GM23248 (cell line): ENCODE data around the gene CFAP210. TPM values are rescaled to one million over a fixed set of nuclear protein-coding genes. Genes with fewer than 3 reads are reported as not detected.

Experiments
- DNase-seq: peaks from one replicate; pipeline ENCODE4 v3.0.0-alpha.2; 2015
- H2AFZ ChIP-seq: fragments of 200-600 bp; sonication (generic); 2 replicates; pipeline ENCODE4 v1.6.1; 2016; ENCODE audit warnings: antibody characterized with exemption
- H3F3A ChIP-seq: fragments of 200-600 bp; sonication (generic); 2 replicates; pipeline ENCODE4 v1.6.1; 2016; ENCODE audit warnings: mild to moderate bottlenecking, antibody characterized with exemption, mixed run types; ENCODE audit not compliant: insufficient read depth
- H3K27ac ChIP-seq: fragments of 200-600 bp; sonication (generic); 2 replicates; pipeline ENCODE4 v1.5.1; 2016; ENCODE audit warnings: mild to moderate bottlenecking
- H3K27me3 ChIP-seq: fragments of 200-600 bp; sonication (generic); replicated peaks from 2 replicates; pipeline ENCODE4 v1.6.1; 2016; ENCODE audit warnings: mild to moderate bottlenecking; ENCODE audit not compliant: insufficient read depth
- H3K36me3 ChIP-seq: fragments of 200-600 bp; sonication (generic); 2 replicates; pipeline ENCODE4 v1.6.1; 2016; ENCODE audit warnings: low read depth, mild to moderate bottlenecking
- H3K4me1 ChIP-seq: fragments of 200-600 bp; sonication (generic); 2 replicates; pipeline ENCODE4 v1.6.1; 2016; ENCODE audit warnings: mild to moderate bottlenecking; ENCODE audit not compliant: insufficient read depth
- H3K4me2 ChIP-seq: fragments of 200-600 bp; sonication (generic); one replicate; pipeline ENCODE4 v1.6.1; 2016; ENCODE audit warnings: mild to moderate bottlenecking; ENCODE audit not compliant: unreplicated experiment
- H3K4me3 ChIP-seq: fragments of 200-600 bp; sonication (generic); 2 replicates; pipeline ENCODE4 v1.5.1; 2016; ENCODE audit warnings: mild to moderate bottlenecking
- H3K79me2 ChIP-seq: fragments of 200-600 bp; sonication (generic); 2 replicates; pipeline ENCODE4 v1.6.1; 2016; ENCODE audit warnings: mild to moderate bottlenecking; ENCODE audit not compliant: insufficient read depth
- H3K9ac ChIP-seq: fragments of 200-600 bp; sonication (generic); 2 replicates; pipeline ENCODE4 v1.6.1; 2016; ENCODE audit warnings: mild to moderate bottlenecking
- H3K9me2 ChIP-seq: fragments of 200-600 bp; sonication (generic); 2 replicates; pipeline ENCODE4 v1.6.1; 2016; ENCODE audit warnings: mixed run types, mild to moderate bottlenecking, moderate library complexity; ENCODE audit not compliant: insufficient read depth
- H3K9me3 ChIP-seq: fragments of 200-600 bp; sonication (generic); one replicate; pipeline ENCODE4 v1.6.1; 2017; ENCODE audit warnings: low read depth
- H4K20me1 ChIP-seq: fragments of 200-600 bp; sonication (generic); 2 replicates; pipeline ENCODE4 v1.6.0; 2016; ENCODE audit not compliant: insufficient read depth
- EZH2 ChIP-seq: fragments of 200-600 bp; sonication (generic); IDR thresholded peaks from 2 replicates; pipeline ENCODE4 v1.6.1; 2018; ENCODE audit warnings: antibody characterized with exemption, mild to moderate bottlenecking; ENCODE audit not compliant: insufficient read depth, poor library complexity, severe bottlenecking
- EZH2phosphoT487 ChIP-seq: fragments of 200-600 bp; sonication (generic); IDR thresholded peaks from 2 replicates; pipeline ENCODE4 v1.6.1; 2018; ENCODE audit warnings: antibody characterized with exemption, moderate library complexity, mild to moderate bottlenecking, low read depth; ENCODE audit not compliant: insufficient read depth
- WGBS, 2 experiments: methylation state at CpG; one replicate each; pipeline ENCODE4 v1.1.6; 2015 to 2017; ENCODE audit warnings: low lambda C conversion rate in 2 of 2, low coverage in 1 of 2; ENCODE audit errors: missing lambda C conversion rate in 2 of 2; 5-methylcytosine and 5-hydroxymethylcytosine counted together
- in situ Hi-C: fragments of 300-500 bp; cut with MboI; formaldehyde crosslinking; loops from 2 replicates; pipeline ENCODE4 v1.15.0; 2020
- polyA plus RNA-seq: library from polyadenylated mRNA; unstranded; fragments of >200 nt; fragmentation: Nextera tagmentation; extraction: Ambion mirVana; gene quantifications from 2 replicates; pipeline ENCODE4 v1.2.1, GENCODE V29; 2016
- total RNA-seq: library from RNA; depleted of rRNA; stranded (reverse); fragments of >200 nt; shearing (Covaris generic); gene quantifications from 2 replicates; pipeline ENCODE4 v1.2.3, GENCODE V29; 2014

The CFAP210 gene
- total and polyA plus RNA-seq, 2 experiments from 2014 or later: 0.11 TPM; not detected in 1

DNA sequence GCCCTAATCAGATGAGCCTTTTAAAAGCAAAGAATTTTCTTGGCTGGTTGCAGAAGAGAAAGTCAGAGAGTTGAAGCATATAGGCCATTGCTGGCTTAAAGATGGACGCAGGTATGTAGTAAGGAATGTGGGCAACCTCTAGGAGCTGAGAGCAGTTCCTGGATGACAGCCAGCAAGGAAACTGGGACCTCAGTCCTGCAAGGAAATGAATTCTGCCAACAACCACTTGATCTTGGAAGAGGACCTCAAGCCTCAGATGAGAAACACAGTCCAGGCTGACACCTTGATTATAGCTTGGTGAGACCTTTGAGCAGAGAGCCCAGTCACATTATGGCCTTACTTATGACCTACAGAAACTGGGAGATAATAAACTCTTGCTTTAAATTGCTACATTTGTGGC, 15.8 kb upstream of the CFAP210 start:
- Histone ChIP-seq H3K79me2 (no peaks in the 10 kb centered on the region), H4K20me1 (no peaks in the 10 kb centered on the region; the same call in 1 of the 2 replicates), H3K4me3 (no peak overlapping the region), H3K36me3 (no peaks in the 10 kb centered on the region), H3K4me2 (no peak overlapping the region), H3K27me3 (no peaks in the 10 kb centered on the region), H3F3A (no peaks in the 10 kb centered on the region), H3K9ac (no peak overlapping the region), H3K27ac (no peak overlapping the region), H3K4me1 (peaks cover 2% of the 10 kb centered on the region; the same call in 1 of the 2 replicates), H3K9me3 (no peaks in the 10 kb centered on the region), H3K9me2 (no peaks in the 10 kb centered on the region), H2AFZ (no peak overlapping the region)
- WGBS, 2 experiments: 83 to 95% methylated on average over 1 of the region's 1 CpG
- TF ChIP-seq EZH2phosphoT487 (no peak), EZH2 (no peak)
- in situ Hi-C loops: no loop called here
- DNase-seq: no peak

DNA sequence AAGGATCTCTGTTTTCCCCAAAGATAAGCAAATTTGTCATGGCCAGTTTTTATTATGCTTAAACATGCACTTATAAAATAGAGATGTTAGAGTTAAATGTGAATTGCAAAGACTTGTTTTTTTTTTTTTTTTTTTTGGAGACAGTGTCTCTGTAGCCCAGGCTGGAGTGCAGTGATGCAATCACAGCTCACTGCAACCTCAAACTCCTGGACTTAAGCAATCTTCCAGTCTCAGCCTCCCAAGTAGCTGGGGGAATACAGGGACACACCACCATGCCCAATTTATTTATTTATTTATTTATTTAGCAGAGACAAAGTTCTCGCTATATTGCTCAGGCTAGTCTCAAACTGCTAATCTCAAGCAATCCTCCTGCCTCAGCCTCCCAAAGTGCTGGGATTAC, 15.1 kb upstream of the CFAP210 start:
- Histone ChIP-seq H3K9ac (no peak overlapping the region), H3K4me1 (no peaks in the 10 kb centered on the region), H4K20me1 (no peaks in the 10 kb centered on the region; the same call in 1 of the 2 replicates), H3K4me3 (no peak overlapping the region), H3K4me2 (no peak overlapping the region), H3K27me3 (no peaks in the 10 kb centered on the region), H3K27ac (no peak overlapping the region), H3K79me2 (no peaks in the 10 kb centered on the region), H3F3A (no peaks in the 10 kb centered on the region), H2AFZ (no peak overlapping the region), H3K9me3 (no peaks in the 10 kb centered on the region), H3K36me3 (no peaks in the 10 kb centered on the region), H3K9me2 (no peaks in the 10 kb centered on the region)
- TF ChIP-seq EZH2phosphoT487 (no peak), EZH2 (no peak)
- no peak for DNase-seq
- in situ Hi-C loops: no loop called here
- WGBS, 2 experiments: 95 to 97% methylated on average over 1 of the region's 1 CpG

GRCh38 chr2:169707626-169708025, 13.4 kb upstream of the CFAP210 start:
- Histone ChIP-seq H3F3A (no peaks in the 10 kb centered on the region), H3K27me3 (no peaks in the 10 kb centered on the region), H3K36me3 (no peaks in the 10 kb centered on the region), H2AFZ (no peak overlapping the region), H3K79me2 (no peaks in the 10 kb centered on the region), H3K4me3 (no peak overlapping the region), H4K20me1 (no peaks in the 10 kb centered on the region; the same call in 1 of the 2 replicates), H3K9me3 (no peaks in the 10 kb centered on the region), H3K9ac (no peak overlapping the region), H3K4me2 (no peak overlapping the region), H3K4me1 (no peaks in the 10 kb centered on the region), H3K9me2 (no peaks in the 10 kb centered on the region), H3K27ac (no peak overlapping the region)
- in situ Hi-C loops: no loop called here
- DNase-seq: no peak
- no peak for TF ChIP-seq EZH2
- TF ChIP-seq EZH2phosphoT487: no peak
- 90 to 96% methylated on average over 2 of the region's 2 CpGs for WGBS, 2 experiments

DNA sequence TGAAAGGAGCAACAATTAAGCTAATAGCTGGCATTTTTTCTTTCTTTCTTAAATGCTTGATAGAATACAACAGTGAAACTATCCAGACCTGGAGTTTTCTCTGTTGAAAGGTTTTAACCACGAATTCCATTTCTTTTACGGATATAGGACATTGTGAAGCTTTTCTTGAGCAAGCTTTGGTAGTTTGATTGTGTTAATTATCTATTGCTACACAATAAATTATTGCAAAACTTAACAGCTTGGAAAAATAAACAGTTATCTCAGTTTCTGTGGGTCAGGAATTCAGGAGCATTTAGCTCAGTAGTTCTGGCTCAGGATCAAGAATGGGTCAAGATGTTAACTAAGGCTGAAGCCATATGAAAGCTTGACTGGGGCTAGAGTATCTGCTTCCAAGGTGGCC, 11.7 kb upstream of the CFAP210 start:
- no peaks in the 10 kb centered on the region for H3K9me2 ChIP-seq
- DNase-seq: peak; percentile 22
- H3K36me3 ChIP-seq: no peaks in the 10 kb centered on the region
- H3K9me3 ChIP-seq: no peaks in the 10 kb centered on the region
- H3K4me2 ChIP-seq: no peak overlapping the region
- TF ChIP-seq EZH2 (no peak), EZH2phosphoT487 (no peak)
- no peaks in the 10 kb centered on the region for H3K79me2 ChIP-seq
- H3K4me1 ChIP-seq: no peaks in the 10 kb centered on the region
- H3K27ac ChIP-seq: no peak overlapping the region
- no peaks in the 10 kb centered on the region; the same call in 1 of the 2 replicates for H4K20me1 ChIP-seq
- H3F3A ChIP-seq: no peaks in the 10 kb centered on the region
- H2AFZ ChIP-seq: no peak overlapping the region
- no peak overlapping the region for H3K9ac ChIP-seq
- in situ Hi-C loops: no loop called here
- 10 to 11% methylated on average over 2 of the region's 2 CpGs for WGBS, 2 experiments
- no peak overlapping the region for H3K4me3 ChIP-seq
- H3K27me3 ChIP-seq: no peaks in the 10 kb centered on the region

DNA sequence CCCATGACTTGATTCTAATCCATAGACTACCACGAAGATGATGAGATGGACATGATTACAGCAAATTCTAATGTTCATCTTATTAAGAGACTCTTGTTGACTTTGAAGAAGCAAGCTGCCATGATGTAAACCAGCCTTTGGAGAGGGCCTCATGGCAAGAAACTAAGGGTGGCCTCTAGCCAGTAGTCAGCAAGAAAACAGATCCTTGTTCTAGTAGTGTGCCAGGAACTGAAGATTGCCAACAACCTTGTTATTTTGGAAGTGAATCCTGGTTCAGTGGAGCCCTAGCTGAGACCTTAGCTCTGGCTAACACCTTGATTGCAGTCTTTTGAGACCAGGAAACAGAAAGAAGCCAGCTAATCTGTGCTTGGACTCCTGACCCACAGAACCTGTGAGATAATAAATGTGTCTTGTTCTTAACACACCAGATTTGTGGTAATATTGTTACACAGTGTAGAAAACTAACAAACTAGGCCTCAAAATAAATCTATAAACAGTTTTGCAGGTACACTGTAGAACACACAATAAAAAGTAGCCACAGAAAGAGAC, 10.0 kb upstream of the CFAP210 start:
- no peak for DNase-seq
- H3K9me3 ChIP-seq: no peaks in the 10 kb centered on the region
- 7 to 11% methylated on average over 1 of the region's 1 CpG for WGBS, 2 experiments
- H3K4me1 ChIP-seq: no peaks in the 10 kb centered on the region
- no peaks in the 10 kb centered on the region for H3F3A ChIP-seq
- H3K27ac ChIP-seq: no peak overlapping the region
- no peak overlapping the region for H3K9ac ChIP-seq
- no peak overlapping the region for H3K4me2 ChIP-seq
- no peaks in the 10 kb centered on the region for H3K36me3 ChIP-seq
- H3K27me3 ChIP-seq: no peaks in the 10 kb centered on the region
- in situ Hi-C loops: no loop called here
- H3K4me3 ChIP-seq: no peak overlapping the region
- H3K9me2 ChIP-seq: no peaks in the 10 kb centered on the region
- H2AFZ ChIP-seq: no peak overlapping the region
- no peaks in the 10 kb centered on the region; the same call in 1 of the 2 replicates for H4K20me1 ChIP-seq
- H3K79me2 ChIP-seq: no peaks in the 10 kb centered on the region
- TF ChIP-seq EZH2phosphoT487 (no peak), EZH2 (no peak)
